HG03354 (cell line): ENCODE data around the gene CCDC187.

Source experiments
- ATAC-seq: cut with Tn5 transposase; IDR thresholded peaks from one replicate; pipeline ENCODE4 v1.9.1; 2021; ENCODE audit warnings: mild to moderate bottlenecking; ENCODE audit not compliant: unreplicated experiment, poor library complexity, severe bottlenecking

Gene CCDC187

DNA sequence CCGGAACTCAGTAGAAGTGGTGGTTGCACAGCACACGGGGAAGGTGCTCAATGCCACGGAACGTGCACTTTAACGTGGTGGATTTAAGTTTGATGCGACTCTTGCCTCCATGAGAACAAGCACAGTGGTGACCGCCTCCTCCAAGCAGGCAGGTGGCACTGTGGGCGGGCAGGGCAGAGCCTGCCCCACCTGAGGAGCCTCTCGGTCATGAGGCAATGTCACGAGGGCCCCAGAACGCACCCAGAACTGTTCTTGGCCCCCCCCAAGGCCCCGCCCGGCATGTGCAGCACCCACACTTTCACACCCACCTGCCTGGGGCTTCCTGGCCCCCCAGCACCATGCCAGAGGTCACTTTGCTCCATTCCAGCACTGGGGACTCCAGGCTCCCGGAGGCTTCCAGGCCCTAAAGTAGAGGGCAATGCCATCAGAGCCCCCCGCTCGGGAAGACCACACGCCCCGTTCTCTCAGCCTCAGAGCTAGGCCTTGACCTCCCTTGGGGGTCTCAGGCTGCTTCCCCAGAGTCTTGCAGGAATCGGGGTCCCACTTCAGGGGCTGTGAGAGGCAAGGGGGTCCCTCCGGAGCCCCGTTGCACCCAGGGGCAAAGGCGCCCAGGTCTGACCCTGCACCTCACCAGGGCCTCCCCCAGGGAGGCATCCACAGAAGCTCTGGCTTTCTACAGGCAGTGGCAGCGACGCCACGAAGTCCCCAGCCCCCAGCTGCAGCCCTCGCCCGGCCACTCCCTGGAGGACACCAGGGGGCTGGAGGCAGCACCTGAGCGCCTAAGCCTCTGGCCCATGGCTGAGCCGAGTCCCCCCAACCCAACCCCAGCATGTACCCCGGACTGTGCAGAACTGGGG lies 14.0 kb downstream of the CCDC187 start:
- no peak for ATAC-seq

DNA sequence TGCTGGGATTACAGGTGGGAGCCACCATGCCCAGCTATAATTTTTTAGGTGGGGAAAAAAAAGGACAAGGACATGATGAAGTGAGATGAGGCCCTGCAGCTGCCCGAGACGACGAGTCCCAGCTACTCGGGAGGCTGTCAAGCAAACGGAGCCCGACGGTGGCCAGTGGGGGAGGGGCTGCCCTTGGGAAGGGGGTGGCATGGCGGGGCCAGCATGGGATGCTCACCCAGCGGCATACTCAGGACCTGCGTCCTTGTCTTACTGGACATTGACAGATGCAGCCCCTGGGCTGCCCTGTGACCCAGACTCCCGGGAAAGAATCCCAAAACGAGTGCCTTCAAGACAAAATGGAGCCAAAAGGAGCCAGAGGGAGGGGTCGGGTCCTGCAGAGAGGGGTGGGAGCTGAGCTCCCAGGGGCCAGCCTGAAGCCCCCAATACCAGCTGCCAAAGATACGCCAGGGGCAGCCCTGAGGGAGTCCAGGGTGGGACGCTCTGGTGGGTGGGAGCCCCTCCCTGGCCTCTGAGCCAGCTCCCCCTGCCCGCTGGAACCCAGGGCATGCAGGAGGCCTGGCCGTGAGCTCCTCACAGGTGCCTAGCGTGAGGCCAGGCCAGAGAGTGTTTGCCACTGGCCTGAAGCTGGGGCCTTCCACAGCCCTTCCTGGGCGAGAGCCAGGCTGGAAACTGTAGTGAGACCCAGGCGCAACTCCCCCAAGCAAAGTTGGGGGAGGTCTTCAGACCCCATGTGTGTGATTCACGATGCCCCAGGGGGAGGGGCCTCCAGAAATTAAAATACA lies 15.7 kb downstream of the CCDC187 start:
- ATAC-seq = no peak

DNA sequence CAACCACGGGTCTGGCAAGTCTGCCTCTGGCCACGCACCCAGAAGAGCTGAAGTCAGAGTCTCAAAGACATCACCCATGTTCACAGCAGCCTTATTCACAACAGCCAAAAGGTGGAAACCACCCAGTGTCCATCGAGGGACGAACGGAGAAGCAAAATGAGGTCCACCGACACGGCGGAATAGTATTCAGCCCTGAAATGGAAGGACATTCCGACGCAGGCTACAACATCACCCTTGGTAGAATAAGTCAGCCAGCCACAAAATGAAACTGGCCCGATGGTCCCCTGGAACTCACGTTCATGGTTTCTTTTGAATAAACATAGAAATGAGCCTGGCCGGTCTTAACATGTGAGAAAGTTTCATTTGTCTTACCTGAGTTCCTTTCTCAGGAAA lies 16.9 kb downstream of the CCDC187 start:
- no peak for ATAC-seq

DNA sequence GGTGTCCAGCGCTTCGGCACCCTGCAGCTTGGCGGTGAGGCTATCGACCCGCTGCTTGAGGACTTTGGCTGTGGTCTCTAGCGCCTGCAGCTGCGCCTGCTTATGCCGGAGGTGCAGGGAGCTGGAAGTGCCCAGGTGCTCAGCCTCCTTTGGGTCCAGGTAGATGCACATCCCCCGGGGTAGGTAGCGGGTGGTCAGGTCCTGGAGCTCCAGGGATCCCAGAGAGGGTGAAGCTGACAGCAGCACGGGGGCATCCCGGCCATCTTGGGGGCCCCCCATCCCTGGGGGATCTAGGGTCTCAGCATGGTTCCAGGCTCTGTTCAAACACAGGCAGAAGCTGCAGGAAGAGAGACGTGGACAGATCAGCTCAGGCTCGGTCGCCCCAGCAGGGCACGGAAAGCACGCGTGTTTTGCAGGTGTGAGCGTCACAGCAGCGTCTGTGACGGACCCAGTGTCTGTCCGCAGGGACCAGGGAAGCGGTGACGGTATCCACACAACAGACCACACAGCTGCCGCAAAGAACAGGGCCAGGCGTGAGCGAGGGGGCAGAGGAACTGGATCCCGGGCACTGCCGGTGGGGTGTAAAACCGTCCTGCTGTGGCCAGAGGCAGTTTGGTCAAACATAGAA lies 17.4 kb downstream of the CCDC187 start:
- no peak for ATAC-seq

DNA sequence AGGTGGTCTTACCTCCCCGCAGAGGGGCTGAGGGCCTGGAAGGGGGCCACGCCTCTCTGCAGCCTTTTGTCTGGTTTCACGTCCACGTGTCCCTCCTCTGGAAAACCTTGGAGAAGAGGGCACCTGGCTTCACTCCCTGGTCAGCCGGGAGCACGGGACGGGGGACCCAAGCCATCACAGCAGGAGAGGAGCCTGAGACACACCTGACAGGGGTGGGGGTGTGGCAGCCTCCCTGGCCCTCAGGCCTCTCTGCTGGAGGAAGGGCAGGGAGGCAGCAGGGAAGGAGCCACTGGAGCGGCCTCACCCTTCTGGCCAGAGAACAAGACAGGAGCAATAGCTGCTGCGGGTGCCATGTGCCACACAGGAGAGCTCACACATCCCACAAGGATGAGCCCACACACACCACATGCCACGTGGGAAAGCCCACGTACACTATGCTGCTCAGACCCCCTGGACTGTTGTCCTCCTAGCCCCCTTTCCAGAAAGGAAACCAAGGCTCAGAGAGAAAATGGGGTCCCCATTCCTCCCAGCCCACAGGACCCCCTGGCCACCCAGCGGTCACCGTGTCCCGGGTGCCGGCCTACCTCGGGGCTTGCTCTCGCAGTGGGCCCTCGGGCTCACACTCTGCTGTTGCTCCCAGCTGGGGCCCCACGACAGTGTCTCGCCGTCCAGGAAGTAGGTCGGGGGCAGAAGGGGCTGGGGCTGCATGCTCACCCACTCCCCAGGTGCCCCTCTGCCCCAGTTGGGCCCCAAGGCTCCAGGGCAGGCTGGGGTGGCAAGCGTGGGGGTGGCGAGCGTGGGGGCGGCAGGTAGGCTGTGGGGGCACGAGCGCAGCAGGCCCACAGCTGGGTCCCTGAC lies 18.2 kb downstream of the CCDC187 start:
- no peak for ATAC-seq

DNA sequence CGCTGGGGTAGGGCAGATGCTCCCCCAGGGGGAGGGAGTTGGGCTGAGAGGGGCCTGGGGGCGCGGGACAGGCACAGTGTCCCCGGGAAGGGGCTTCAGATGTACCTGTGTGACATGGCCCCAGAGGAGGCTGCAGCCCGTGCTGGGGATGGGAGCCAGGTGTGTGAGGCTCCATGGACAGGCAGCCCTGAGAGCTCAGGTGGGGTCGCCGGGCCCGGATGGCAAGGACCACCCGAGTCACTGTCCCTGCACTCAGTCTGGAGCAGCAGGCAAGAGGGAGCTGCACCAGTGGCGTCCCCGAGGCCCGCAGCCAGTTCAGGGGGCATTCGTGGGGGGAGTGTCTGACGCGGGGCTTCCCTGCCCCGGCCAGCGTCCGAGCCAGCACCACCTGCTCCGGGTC lies 18.9 kb downstream of the CCDC187 start:
- no peak for ATAC-seq

DNA sequence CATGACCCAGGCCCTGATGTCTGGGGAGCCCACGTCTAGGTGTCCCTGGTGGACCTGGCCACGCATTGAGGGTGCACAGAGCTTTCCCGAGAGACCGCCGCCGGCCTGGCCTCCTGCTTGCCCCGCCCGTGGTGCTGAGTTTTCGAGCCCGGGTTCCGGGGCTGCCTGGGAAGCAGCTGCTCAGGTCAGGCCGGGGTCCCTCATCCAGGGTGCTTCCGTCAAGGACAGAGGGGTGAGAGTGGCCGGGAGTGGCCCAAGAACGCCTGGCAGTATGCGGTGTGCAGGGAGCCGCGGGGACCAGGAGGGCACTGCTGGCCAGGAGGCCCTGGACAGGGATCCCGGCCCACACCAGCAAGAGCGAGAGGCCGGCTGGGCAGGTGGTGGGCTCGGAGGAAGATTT lies 19.6 kb downstream of the CCDC187 start:
- ATAC-seq = no peak

DNA sequence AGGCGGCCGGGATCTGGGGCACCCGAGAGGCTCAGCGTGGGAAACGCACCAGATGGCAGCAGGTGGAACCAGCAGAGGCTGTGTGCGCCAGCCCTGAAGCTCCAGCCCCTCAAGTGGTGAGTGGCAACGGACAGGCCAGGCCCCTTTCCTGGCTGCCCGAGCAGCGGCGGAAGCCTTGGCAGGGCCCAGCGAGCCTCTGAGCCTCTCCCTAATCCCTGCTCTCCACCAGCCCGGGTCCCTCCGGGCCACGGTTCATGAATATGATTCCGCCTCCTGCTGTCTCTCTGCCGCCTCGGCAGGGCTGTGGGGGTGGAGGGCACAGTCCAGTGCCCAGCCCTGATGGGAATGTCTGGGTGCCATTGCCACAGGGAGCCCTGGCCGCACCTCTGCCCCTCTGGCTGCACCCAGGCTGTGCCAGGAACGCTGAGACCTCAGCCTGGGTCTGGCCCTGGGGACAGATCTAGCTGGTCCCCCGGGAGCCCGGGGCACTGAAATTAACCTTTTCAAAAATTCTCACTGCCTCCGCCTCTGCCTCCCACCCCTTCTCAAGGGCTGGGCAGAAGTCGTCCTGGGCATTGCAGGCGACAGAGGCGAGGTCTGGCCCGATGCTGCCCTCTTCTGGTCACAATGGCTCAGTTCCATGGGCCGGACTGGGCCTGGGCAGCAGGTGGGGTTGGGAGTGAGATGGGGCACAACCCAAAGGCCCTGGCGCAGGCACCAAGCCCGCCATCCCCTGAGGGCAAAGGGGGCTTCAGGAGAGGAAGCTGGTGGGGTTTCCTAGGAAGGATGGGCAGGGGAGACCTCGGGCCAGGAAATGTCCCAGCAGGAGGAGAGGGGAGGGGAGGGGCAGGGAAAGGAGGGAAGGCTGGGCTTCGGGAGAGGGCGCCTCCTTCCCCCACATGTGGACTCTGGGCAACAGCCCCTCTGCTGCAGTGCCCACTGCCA lies 20.3 kb downstream of the CCDC187 start:
- peak; percentile 87 for ATAC-seq

DNA sequence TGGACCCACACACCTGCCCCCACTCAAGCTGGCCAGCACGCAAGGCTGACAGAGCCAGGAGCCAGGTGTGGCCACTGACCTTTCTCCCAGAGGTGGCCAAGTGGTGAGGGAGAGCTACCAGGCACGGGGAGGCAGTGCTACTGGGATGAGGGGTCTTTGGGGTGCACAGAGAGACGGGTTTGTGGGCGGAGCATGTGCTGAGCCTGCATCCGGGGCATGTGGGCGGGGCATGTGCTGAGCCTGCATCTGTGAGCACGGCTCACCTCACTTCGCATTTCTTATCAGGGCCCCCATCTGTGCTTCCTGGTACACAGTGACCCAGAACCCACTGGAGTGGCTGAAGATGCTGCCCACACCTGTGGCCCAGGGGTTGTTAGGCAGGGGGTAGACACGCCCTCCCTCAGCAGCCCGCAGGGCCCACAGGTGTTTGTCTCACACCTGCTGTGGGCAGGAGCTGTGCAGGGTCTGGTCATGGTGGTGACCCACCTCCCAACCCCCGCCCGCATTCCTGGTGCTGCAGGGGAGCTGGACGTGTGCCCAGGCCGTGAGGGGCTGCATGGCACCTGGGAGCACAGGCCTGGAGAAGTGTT lies 21.5 kb downstream of the CCDC187 start:
- ATAC-seq = no peak

DNA sequence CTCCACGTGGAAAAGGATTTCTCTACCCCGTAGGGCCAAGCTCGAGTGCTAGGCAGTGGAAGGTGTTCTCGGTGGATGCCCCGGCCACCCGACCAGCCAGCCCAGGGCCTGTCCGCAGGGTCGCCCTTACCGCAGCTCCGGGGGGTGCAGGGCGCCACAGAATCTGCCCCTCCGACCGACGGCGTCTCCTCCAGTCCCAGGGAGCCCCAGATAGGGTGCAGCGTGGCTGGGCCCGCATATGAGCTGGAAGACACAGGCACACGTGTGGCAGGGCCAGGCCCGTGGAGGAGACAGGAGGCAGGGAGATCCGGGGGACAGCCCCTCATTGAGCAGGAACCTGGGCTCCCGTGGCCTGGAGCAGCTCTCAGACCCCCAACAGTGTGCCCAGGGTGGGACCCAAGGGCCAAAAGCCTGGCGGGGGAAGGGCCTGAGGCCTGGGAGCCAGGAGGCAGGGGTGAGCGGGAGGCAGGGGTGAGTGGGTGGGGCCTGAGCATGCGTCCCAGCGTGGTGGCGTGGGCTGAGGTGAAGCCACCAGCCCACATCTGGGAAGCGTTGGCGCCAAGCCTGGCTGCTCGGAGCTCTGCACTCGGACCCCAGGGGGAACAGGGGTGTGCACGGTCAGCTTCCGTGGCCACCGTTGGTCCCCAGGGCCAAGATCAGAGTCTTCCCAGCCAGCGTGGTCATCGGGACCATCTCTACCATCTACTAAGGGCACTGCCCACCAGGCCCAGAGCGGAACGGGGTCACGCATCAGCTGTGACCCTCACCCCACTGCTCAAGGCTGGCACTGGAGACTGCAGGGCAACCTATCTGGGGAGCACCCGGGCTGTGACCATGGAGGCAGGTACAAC lies 22.2 kb downstream of the CCDC187 start:
- no peak for ATAC-seq

DNA sequence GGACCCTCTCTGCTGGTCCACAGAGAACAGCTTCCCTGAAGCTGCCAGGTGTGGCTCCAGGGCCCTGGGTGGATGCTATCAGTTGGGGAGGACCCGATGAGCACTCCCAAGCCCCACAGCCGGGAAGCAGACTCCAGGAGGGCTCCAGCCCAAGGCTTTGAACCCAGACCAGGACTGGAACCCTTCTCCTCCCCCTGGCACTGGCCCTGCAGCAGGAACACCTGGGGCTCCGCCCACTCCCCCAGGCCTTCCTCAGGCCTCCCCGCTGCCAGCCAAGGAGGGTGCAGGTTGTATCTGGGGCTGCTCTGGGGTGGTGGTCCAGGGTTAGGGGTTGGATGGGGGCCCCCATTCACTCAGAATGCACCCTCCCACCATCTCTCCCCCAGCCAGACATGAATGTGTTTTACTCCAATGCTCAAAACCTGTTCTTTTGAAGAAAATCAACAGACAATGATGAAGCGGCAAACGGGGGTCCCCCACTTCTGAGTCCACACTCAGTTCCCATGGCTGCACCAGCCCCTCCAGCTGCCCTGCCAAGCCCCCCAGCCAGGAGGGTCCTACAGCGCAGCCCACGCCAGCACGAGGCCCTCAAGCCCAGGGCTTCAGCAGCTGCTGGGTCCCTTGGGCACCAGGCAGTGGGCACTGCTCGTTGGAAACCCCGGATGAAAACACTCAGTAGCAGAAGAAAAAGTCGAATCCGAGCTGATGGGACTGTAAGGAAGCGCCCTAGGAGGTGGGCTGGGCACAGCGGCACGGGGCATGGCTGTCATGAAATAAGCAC lies 23.2 kb downstream of the CCDC187 start:
- ATAC-seq = no peak

DNA sequence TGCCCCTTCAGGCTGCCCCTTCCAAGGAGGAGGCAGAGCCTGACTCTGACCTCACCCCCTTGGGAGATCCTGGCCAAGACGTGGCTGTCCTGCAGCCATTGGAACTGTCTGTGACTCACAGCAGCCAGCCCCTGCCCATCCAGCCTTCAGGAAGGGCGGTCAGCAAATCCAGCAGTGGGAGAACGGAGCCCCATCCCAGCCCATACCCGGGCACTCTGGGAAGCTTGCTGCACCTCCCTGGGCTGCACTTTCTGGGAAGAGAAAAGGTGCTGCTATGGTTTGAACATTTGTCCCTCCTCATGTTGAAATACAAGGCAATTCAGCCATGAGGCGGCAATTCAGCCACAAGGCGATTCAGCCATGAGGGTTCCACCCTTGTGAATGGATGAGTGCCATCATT lies 24.4 kb downstream of the CCDC187 start:
- ATAC-seq = no peak

DNA sequence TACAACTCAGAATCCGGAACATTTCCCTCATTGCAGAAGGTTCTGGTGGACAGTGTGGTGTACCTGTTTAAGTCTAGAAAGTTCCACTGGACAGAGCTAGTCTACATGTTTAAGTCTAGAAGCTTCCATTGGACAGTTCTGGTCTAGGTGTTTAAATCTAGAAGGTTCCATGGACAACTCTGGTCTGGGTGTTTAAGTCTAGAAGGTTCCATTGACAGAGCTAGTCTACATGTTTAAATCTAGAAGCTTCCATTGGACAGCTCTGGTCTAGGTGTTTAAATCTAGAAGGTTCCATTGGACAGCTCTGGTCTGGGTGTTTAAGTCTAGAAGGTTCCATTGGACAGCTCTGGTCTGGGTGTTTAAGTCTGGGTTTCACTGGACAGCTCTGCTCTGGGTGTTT lies 25.0 kb downstream of the CCDC187 start:
- no peak for ATAC-seq

DNA sequence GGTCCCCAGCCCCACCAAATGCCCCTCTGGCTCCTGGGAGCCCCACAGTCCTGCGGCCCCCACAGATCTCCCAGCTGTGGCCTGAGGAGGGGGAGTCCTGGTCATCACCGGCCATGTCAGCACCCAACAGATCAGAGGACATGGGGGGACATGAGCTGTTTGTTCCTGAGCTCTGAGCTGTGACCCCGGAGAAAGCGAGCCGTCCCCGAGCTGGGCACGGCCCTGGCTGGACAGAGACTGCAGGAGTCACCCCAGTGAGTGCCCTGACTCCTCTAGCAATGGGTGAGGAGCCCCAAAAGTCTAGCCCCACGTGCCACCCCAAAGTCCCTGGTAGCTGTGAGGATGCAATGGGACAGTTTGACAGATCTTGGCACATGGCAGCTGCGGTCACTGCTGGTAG lies 25.7 kb downstream of the CCDC187 start:
- no peak for ATAC-seq

DNA sequence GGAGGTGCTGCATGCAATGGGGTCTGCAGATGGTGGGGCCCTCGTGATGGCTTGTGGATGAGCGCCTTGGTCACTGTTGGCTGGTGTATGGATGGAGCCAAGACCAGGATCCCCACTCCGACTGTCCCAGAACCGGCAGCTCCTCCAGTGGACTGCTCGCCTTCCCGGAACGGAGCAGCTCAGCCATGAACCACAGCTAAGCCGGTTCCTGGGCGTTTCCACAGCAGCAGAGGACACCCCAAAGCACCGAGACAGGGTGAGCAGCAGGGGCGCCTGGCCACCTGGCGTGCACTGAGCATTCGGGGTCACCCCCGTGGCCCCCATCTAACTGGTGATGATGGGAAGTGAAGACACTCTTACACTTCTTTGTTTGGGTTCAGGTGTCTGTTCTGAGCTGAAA lies 26.1 kb downstream of the CCDC187 start:
- ATAC-seq = no peak

DNA sequence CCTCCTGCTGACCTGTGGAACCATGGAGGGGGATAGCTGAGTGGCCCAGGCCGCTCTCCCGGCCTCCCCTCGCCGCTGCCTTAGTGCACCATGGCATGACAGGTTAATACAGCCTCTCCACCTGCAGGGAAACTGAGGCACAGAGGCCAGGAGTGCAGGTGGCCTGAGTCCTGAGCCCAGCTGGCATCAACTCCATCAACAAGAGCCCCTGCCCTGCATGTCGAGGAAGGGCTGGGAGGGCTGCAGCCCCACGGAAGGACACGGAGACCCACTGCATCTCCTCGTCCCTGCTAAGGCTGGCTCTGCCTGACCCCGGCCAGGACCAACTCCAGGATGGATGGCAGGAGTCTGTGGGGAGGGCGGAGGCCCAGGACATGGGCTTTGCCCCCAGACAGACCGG lies 27.2 kb downstream of the CCDC187 start:
- ATAC-seq = no peak
